ENCODE data around the gene AQP7.
"Not testable (repeated sequence)": the region's sequence is repeated elsewhere in the genome, so short reads cannot be mapped to it uniquely, and the experiment has no call there.

Gene AQP7

DNA sequence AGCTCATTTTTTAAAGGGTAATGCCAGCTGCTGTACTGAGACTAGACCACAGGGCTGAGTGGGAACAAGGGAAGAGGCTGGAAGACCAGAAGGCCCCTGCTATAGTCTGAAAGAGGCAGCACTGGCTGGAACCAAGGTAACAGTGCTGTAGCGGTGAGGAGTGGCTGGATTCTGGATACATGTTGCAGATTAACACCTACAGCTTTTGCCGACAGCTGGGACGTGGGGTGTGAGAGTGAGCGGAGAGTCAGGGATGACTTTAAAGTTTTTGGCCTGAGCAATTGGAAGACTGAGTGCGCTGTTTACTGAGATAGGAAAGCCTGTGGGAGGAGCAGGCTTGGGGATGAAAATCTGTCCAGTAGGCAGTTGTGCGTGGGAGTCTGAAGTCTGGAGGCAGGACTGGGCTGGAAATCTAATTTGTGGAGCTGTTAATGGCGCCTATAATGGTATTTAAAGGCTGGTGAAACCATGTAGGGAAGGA lies 26.5 kb downstream of the AQP7 start:
- no peak overlapping the region for H3K4me3 ChIP-seq (ENCODE audit: low read depth in 1 of 2, low read length in 2 of 2)

DNA sequence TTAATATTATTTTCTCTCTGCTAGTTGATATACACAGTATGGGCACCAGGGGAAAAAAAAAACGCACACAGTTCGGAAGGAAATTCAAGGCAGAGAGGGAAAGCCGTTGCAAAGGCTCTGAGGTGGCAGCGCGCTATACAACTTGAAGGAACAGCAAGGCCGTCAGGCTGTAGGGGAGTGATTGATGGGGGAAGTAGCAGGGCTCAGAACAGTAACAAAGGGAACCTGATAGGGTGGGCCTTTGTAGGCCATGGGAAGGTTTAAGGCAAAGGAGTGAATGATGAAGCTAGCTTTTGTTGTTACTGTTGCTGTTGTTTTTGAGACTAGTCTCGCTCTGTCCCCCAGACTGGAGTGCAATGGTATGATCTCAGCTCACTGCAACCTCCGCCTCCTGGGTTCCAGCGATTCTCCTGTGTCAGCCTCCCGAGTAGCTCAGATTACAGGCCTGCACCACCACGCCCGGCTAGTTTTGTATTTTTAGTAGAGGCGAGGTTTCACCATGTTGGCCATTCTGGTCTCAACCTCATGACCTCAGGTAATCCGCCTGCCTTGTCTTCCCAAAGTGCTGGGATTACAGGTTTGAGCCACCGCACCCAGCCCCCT lies 27.0 kb downstream of the AQP7 start:
- Histone ChIP-seq H3K4me3 (ENCODE audit: low read depth in 1 of 2, low read length in 2 of 2) (no peak overlapping the region), H3K9ac (ENCODE audit: low read depth in 1 of 2, low read length in 2 of 2) (no peak overlapping the region)

More for the DNA sequence above, 26.5 kb downstream of the AQP7 start:
- Histone ChIP-seq H3K9me3 (ENCODE audit: control insufficient read depth in 1 of 2, low read length in 2 of 2) (no peaks in the 10 kb centered on the region), H3K36me3 (ENCODE audit: control insufficient read depth in 1 of 2, insufficient read depth in 2 of 2, low read length in 2 of 2) (peaks cover 8 to 26% of the 10 kb centered on the region in 2 donors), H3K9ac (ENCODE audit: low read depth in 1 of 2, low read length in 2 of 2) (no peak overlapping the region), H3K27me3 (ENCODE audit: control insufficient read depth in 1 of 2, insufficient read depth in 2 of 2, low read length in 2 of 2) (no peaks in the 10 kb centered on the region), H3K27ac (ENCODE audit: low read depth, low read length) (no peak overlapping the region), H3K4me1 (ENCODE audit: control insufficient read depth in 1 of 2, insufficient read depth in 2 of 2, low read length in 2 of 2) (peaks cover 0 to 4% of the 10 kb centered on the region in 2 donors)

DNA sequence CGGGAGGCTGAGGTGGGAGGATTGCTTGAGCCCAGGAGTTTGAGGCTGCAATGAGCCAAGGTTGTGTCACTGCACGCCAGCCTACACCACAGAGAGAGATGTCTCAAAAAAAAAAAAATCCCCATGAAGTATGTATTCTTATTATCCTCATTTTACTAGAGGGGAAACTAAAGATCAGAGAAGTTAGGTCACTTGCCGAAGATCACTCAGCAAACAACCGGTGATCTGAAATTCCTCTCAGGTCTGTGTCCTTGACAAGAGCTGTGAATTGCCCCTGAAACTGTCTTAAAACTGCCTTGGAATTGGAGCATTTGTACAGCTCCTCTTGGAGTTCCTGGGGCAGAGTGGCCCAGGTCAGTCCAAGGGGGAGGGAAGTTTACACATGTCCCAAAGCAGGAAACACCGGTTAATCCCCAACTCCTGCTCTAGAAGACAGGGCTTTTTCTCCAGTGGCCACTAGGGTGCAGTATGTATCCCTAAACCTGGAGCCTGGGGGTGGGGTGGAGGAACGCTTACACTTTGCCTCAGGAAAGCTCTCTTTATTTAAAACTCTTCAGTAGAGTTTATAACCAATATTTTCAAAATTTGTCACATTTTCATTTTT lies 27.6 kb downstream of the AQP7 start:
- H3K27me3 ChIP-seq (ENCODE audit: control insufficient read depth in 1 of 2, insufficient read depth in 2 of 2, low read length in 2 of 2), result no peaks in the 10 kb centered on the region
- H3K27ac ChIP-seq (ENCODE audit: low read depth, low read length), result no peak overlapping the region
- peaks cover 19 to 38% of the 10 kb centered on the region in 2 donors for H3K36me3 ChIP-seq (ENCODE audit: control insufficient read depth in 1 of 2, insufficient read depth in 2 of 2, low read length in 2 of 2)
- no peaks in the 10 kb centered on the region for H3K9me3 ChIP-seq (ENCODE audit: control insufficient read depth in 1 of 2, low read length in 2 of 2)
- no peak overlapping the region for H3K4me3 ChIP-seq (ENCODE audit: low read depth in 1 of 2, low read length in 2 of 2)
- H3K4me1 ChIP-seq (ENCODE audit: control insufficient read depth in 1 of 2, insufficient read depth in 2 of 2, low read length in 2 of 2), result peaks cover 0 to 4% of the 10 kb centered on the region in 2 donors
- no peak overlapping the region for H3K9ac ChIP-seq (ENCODE audit: low read depth in 1 of 2, low read length in 2 of 2)

More for the DNA sequence above, 27.0 kb downstream of the AQP7 start:
- Histone ChIP-seq H3K27ac (ENCODE audit: low read depth, low read length) (no peak overlapping the region), H3K36me3 (ENCODE audit: control insufficient read depth in 1 of 2, insufficient read depth in 2 of 2, low read length in 2 of 2) (peaks cover 13 to 32% of the 10 kb centered on the region in 2 donors), H3K9me3 (ENCODE audit: control insufficient read depth in 1 of 2, low read length in 2 of 2) (no peaks in the 10 kb centered on the region), H3K4me1 (ENCODE audit: control insufficient read depth in 1 of 2, insufficient read depth in 2 of 2, low read length in 2 of 2) (peaks cover 0 to 4% of the 10 kb centered on the region in 2 donors), H3K27me3 (ENCODE audit: control insufficient read depth in 1 of 2, insufficient read depth in 2 of 2, low read length in 2 of 2) (no peaks in the 10 kb centered on the region)

DNA sequence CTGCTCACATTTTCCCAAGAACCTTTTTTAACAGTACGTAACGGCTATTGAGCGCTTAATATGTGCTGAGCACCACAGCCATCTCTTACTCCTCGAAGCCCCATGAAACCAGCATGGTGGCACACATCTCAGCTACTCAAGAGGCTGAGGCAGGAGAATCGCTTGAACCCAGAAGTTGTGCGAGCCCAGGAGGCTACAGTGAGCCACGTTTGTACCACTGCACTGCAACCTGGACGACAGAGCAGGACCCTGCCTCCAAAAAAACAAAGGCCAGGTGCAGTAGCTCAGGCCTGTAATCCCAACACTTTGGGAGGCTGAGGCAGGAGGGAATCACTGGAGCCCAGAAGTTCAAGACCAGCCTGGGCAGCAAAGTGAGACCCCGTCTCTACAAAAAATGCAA lies 28.2 kb downstream of the AQP7 start:
- Histone ChIP-seq H3K4me3 (ENCODE audit: low read depth in 1 of 2, low read length in 2 of 2) (no peak overlapping the region), H3K27me3 (ENCODE audit: control insufficient read depth in 1 of 2, insufficient read depth in 2 of 2, low read length in 2 of 2) (no peaks in the 10 kb centered on the region), H3K4me1 (ENCODE audit: control insufficient read depth in 1 of 2, insufficient read depth in 2 of 2, low read length in 2 of 2) (peaks cover 0 to 4% of the 10 kb centered on the region in 2 donors), H3K36me3 (ENCODE audit: control insufficient read depth in 1 of 2, insufficient read depth in 2 of 2, low read length in 2 of 2) (peaks cover 19 to 39% of the 10 kb centered on the region in 2 donors), H3K9ac (ENCODE audit: low read depth in 1 of 2, low read length in 2 of 2) (no peak overlapping the region), H3K27ac (ENCODE audit: low read depth, low read length) (no peak overlapping the region), H3K9me3 (ENCODE audit: control insufficient read depth in 1 of 2, low read length in 2 of 2) (no peaks in the 10 kb centered on the region)

DNA sequence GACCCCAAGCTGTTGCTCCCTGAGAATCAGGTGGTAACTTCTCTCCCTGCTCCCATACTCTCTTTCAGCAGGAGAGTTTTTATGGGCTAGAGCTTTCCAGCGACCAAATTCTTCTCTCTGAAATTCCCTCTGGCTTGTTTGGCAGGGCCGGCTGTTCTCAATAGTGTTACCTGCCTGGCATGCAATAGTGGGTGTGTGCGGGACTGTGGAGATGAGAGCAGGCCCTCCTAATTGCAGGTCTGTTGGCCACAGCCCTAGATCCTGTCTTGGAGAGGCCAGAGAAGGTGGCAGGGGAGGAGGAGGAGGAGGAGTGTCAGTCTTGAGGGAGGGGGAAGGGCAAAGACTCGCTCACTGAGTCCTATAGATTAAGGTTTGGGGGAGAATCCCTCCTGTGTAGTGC lies 29.5 kb downstream of the AQP7 start:
- H3K9me3 ChIP-seq (ENCODE audit: control insufficient read depth in 1 of 2, low read length in 2 of 2), result no peaks in the 10 kb centered on the region
- no peak overlapping the region for H3K4me3 ChIP-seq (ENCODE audit: low read depth in 1 of 2, low read length in 2 of 2)
- peaks cover 19 to 46% of the 10 kb centered on the region in 2 donors for H3K36me3 ChIP-seq (ENCODE audit: control insufficient read depth in 1 of 2, insufficient read depth in 2 of 2, low read length in 2 of 2)
- no peaks in the 10 kb centered on the region for H3K27me3 ChIP-seq (ENCODE audit: control insufficient read depth in 1 of 2, insufficient read depth in 2 of 2, low read length in 2 of 2)
- no peak overlapping the region for H3K27ac ChIP-seq (ENCODE audit: low read depth, low read length)
- H3K4me1 ChIP-seq (ENCODE audit: control insufficient read depth in 1 of 2, insufficient read depth in 2 of 2, low read length in 2 of 2), result peaks cover 0 to 4% of the 10 kb centered on the region in 2 donors
- no peak overlapping the region for H3K9ac ChIP-seq (ENCODE audit: low read depth in 1 of 2, low read length in 2 of 2)

DNA sequence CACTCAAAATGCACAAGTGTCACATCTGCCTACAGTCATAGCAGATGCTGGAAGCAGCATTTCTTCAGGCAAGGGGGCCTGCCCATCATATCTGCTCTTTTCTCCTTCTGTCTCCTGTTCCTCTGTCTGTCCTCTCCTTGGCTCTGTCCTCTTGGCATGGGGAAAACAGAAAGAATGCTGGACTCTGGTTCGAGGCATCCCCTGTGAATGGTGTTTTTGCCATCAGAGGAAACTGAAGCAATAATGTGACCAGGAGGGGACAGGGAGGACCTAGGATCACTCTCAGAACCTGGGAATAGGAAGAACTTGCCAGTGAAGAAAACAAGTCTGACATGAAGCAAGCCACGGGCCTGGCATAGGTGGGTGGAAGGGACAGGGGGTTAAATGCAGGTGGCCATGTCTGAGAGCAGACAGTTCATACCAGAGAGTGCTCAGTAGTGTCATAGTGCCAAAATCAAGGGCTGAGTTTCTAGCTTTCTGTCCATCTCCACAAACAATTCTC lies 35.3 kb downstream of the AQP7 start:
- H3K4me3 ChIP-seq (ENCODE audit: low read depth in 1 of 2, low read length in 2 of 2), result no peak overlapping the region
- no peaks in the 10 kb centered on the region for H3K9me3 ChIP-seq (ENCODE audit: control insufficient read depth in 1 of 2, low read length in 2 of 2)
- no peak overlapping the region for H3K9ac ChIP-seq (ENCODE audit: low read depth in 1 of 2, low read length in 2 of 2)
- no peak overlapping the region for H3K27ac ChIP-seq (ENCODE audit: low read depth, low read length)
- H3K36me3 ChIP-seq (ENCODE audit: control insufficient read depth in 1 of 2, insufficient read depth in 2 of 2, low read length in 2 of 2), result peaks cover 32 to 70% of the 10 kb centered on the region in 2 donors
- H3K27me3 ChIP-seq (ENCODE audit: control insufficient read depth in 1 of 2, insufficient read depth in 2 of 2, low read length in 2 of 2), result no peaks in the 10 kb centered on the region
- no peaks in the 10 kb centered on the region for H3K4me1 ChIP-seq (ENCODE audit: control insufficient read depth in 1 of 2, insufficient read depth in 2 of 2, low read length in 2 of 2)

DNA sequence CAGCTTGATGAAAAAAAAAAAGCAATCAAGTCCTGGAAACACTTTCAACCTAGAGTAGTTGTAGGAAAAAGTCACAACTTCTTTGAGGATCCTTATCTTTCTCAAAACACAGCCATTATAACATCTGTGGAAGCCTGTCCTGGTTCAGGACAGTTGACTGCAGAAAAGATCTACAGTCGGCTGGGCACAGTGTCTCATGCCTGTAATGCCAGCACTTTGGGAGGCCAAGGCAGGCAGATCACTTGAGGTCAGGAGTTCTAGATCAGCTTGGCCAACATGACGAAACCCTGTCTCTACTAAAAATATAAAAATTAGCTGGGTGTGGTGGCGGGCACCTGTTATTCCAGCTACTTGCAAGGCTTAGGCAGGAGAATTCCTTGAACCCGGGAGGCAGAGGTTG lies 37.6 kb downstream of the AQP7 start:
- H3K27ac ChIP-seq (ENCODE audit: low read depth, low read length); H3K4me1 ChIP-seq (ENCODE audit: control insufficient read depth in 1 of 2, insufficient read depth in 2 of 2, low read length in 2 of 2); H3K4me3 ChIP-seq (ENCODE audit: low read depth in 1 of 2, low read length in 2 of 2); H3K9ac ChIP-seq (ENCODE audit: low read depth in 1 of 2, low read length in 2 of 2); H3K27me3 ChIP-seq (ENCODE audit: control insufficient read depth in 1 of 2, insufficient read depth in 2 of 2, low read length in 2 of 2); H3K9me3 ChIP-seq (ENCODE audit: control insufficient read depth in 1 of 2, low read length in 2 of 2): not testable (repeated sequence)
- peaks cover 14 to 48% of the 10 kb centered on the region in 2 donors for H3K36me3 ChIP-seq (ENCODE audit: control insufficient read depth in 1 of 2, insufficient read depth in 2 of 2, low read length in 2 of 2)

DNA sequence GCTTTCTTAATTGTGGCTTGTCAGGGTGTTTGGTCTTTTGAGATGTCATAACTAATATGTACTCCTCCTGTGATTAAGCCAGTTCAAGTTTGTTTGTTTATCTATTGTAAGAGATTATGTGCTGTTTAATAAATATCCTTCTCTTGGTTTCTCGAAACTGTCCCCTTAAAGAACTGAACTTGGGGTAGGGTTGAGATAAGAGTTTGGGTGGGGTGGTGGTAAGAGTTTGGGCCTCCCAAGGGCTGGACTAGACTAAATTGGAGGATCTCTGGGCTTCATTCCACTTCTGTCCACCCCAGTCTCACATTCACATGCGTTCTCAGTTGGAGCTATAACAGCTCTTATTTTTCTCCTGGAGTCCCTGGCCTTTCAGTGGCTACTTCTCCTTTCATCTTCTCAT lies 38.2 kb downstream of the AQP7 start:
- no peaks in the 10 kb centered on the region for H3K4me1 ChIP-seq (ENCODE audit: control insufficient read depth in 1 of 2, insufficient read depth in 2 of 2, low read length in 2 of 2)
- H3K4me3 ChIP-seq (ENCODE audit: low read depth in 1 of 2, low read length in 2 of 2), result no peak overlapping the region
- no peaks in the 10 kb centered on the region for H3K9me3 ChIP-seq (ENCODE audit: control insufficient read depth in 1 of 2, low read length in 2 of 2)
- H3K36me3 ChIP-seq (ENCODE audit: control insufficient read depth in 1 of 2, insufficient read depth in 2 of 2, low read length in 2 of 2), result peaks cover 13 to 46% of the 10 kb centered on the region in 2 donors
- no peak overlapping the region for H3K27ac ChIP-seq (ENCODE audit: low read depth, low read length)
- no peak overlapping the region for H3K9ac ChIP-seq (ENCODE audit: low read depth in 1 of 2, low read length in 2 of 2)
- no peaks in the 10 kb centered on the region for H3K27me3 ChIP-seq (ENCODE audit: control insufficient read depth in 1 of 2, insufficient read depth in 2 of 2, low read length in 2 of 2)

DNA sequence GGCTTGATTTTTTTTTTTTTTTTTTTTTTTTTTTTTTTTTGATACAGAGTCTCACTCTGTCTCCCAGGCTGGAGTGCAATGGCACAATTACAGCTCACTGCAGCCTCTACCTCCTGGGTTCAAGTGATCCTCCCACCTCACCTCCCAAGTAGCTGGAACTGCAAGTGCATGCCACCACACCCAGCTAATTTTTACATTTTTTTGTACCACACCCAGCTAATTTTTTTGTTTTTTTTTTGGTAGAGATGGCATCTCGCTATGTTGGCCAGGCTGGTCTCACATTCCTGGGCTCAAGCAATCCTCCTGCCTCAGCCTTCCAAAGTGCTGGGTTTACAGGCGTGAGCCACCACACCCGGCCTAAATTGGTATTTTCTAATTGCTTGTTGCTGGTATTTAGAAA lies 43.7 kb downstream of the AQP7 start:
- not testable (repeated sequence) for H3K4me1 ChIP-seq (ENCODE audit: control insufficient read depth in 1 of 2, insufficient read depth in 2 of 2, low read length in 2 of 2); H3K4me3 ChIP-seq (ENCODE audit: low read depth in 1 of 2, low read length in 2 of 2); H3K9me3 ChIP-seq (ENCODE audit: control insufficient read depth in 1 of 2, low read length in 2 of 2); H3K27me3 ChIP-seq (ENCODE audit: control insufficient read depth in 1 of 2, insufficient read depth in 2 of 2, low read length in 2 of 2); H3K9ac ChIP-seq (ENCODE audit: low read depth in 1 of 2, low read length in 2 of 2); H3K27ac ChIP-seq (ENCODE audit: low read depth, low read length)
- peaks cover 0 to 16% of the 10 kb centered on the region in 2 donors for H3K36me3 ChIP-seq (ENCODE audit: control insufficient read depth in 1 of 2, insufficient read depth in 2 of 2, low read length in 2 of 2)

DNA sequence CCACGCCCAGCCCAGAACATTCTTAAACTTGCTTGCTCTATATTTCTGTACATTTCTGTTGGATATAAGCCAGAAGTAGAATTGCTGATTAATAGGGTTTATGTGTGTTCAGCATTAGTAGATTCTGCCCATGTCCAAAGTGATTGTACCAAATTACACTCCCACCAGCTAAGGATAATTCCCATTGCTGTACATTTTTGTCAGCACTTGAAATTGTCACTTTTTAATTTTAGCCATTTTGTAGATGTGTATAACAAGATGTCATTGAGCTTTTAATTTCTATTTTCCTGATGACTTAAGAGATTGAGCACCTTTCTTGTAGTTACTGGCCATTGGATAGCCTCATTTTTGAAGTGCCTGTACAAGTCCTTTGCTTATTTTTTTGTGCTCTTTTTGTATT lies 46.4 kb downstream of the AQP7 start:
- Histone ChIP-seq H3K27me3 (ENCODE audit: control insufficient read depth in 1 of 2, insufficient read depth in 2 of 2, low read length in 2 of 2) (no peaks in the 10 kb centered on the region), H3K27ac (ENCODE audit: low read depth, low read length) (no peak overlapping the region), H3K9ac (ENCODE audit: low read depth in 1 of 2, low read length in 2 of 2) (no peak overlapping the region), H3K9me3 (ENCODE audit: control insufficient read depth in 1 of 2, low read length in 2 of 2) (no peaks in the 10 kb centered on the region), H3K36me3 (ENCODE audit: control insufficient read depth in 1 of 2, insufficient read depth in 2 of 2, low read length in 2 of 2) (peaks cover 5 to 19% of the 10 kb centered on the region in 2 donors), H3K4me3 (ENCODE audit: low read depth in 1 of 2, low read length in 2 of 2) (no peak overlapping the region), H3K4me1 (ENCODE audit: control insufficient read depth in 1 of 2, insufficient read depth in 2 of 2, low read length in 2 of 2) (peaks cover 0 to 6% of the 10 kb centered on the region in 2 donors)
